ENCODE results near the gene SBK1.
"Not testable (repeated sequence)": the region's sequence is repeated elsewhere in the genome, so short reads cannot be mapped to it uniquely, and the experiment has no call there.

The SBK1 gene

DNA sequence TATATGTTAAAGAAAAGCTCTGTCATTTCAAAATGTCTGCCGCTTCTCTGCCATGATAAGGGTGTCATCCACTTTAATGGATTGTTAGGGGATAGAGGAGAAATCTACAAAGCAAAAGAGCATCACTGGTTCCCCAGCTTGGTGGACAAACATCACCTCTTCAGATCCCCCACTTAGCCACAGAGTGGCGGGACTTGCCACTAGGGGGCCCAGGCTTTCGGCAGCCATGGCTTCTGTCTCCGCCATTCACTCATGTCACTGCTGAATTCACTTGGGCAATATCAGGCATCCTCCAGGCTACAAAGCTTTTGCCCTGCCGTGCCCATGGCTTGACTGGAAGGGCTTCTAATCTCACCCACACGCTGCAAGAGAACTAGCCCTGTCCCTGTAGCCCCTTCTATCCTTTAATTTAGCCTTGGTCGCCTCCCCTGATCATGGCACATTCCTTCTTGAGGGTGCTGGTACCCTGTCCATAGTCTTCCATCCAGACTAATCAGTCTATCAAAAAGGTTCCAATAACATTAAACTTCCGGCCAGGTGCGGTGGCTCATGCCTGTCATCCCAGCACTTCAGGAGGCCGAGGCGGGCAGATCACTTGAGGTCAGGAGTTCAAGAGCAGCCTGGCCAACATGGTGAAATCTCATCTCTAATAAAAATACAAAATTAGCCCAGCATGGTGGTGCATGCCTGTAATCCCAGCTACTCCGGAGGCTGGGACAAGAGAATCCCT lies 34.7 kb downstream of the SBK1 start:
- peaks cover 15% of the 10 kb centered on the region for H3K4me1 Mint-ChIP-seq
- no peaks in the 10 kb centered on the region for H3K9me3 Mint-ChIP-seq
- no peak overlapping the region for H3K4me3 Mint-ChIP-seq
- DNase-seq, result peak; percentile 67 to 71
- no peaks in the 10 kb centered on the region for H3K27me3 Mint-ChIP-seq
- H3K27ac Mint-ChIP-seq, result no peak overlapping the region
- peak; percentile 86 for ATAC-seq

DNA sequence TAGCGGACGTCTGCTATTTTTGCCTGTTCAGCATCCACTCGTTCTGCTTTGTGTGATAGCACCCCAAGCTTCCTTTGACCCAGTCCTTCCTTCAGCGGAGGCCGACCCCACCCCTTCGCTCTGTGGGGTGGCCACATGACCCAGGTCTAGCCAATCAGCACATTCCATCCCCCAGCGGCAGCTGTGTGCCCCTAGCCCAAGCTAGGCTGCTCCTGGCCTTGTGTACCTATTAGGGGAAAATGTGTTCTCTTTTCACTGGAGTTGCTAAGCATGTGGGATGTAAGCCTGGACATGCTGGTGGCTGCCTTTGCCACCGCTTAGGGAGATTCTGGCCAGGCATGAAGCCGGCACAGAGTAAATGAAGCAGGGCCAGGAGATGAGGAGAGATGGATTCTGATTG lies 37.9 kb downstream of the SBK1 start:
- Mint-ChIP-seq H3K27ac (peak overlapping the region in 1 of 2 donors; percentile 12), H3K4me1 (peaks cover 15% of the 10 kb centered on the region)
- not testable (repeated sequence) for H3K9me3 Mint-ChIP-seq, H3K27me3 Mint-ChIP-seq, H3K4me3 Mint-ChIP-seq
- peak; percentile 83 for ATAC-seq
- peak in 1 of 2 donors; percentile 34 for DNase-seq

DNA sequence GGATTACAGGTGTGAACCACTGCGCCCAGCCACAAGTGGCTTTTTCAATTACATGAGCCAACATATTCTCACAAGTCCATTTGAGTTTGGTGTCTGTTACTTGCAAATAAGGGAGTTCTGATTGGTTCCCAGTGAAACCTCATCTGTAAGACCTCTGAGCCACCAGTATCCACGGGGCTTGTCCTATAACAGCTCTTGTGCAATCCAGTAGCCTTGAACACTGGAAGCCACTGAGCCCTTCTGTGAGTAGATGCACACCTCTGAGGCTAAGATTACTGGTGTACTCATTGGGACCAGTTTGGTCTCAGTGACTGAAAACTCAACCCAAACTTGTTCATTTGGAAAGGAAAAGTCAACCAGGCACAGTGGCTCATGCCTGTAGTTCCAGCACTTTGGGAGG lies 38.7 kb downstream of the SBK1 start:
- H3K9me3 Mint-ChIP-seq, ATAC-seq, DNase-seq, H3K27me3 Mint-ChIP-seq, H3K4me3 Mint-ChIP-seq, H3K27ac Mint-ChIP-seq: not testable (repeated sequence)
- H3K4me1 Mint-ChIP-seq, result peaks cover 15% of the 10 kb centered on the region

DNA sequence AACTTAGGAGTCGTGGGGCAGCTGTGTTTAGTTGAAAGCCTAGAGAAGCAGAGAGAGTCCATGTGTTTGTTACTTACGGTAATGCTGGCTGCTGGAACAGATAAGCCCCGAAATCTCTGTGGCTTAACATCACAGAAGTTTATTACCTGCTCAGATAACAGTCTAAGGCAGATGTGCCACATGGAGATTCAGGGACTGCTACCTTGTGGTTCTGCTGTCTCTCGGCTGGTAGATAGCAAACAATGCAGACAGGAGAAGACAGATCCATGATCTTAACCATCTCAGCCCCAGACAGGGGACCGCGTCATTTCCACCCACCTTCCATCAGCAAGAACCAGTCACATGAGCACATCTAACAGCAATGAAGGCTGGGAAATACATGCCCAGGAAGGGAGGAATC lies 40.3 kb downstream of the SBK1 start:
- not testable (repeated sequence) for H3K9me3 Mint-ChIP-seq, ATAC-seq, DNase-seq, H3K27me3 Mint-ChIP-seq, H3K4me1 Mint-ChIP-seq, H3K4me3 Mint-ChIP-seq, H3K27ac Mint-ChIP-seq

DNA sequence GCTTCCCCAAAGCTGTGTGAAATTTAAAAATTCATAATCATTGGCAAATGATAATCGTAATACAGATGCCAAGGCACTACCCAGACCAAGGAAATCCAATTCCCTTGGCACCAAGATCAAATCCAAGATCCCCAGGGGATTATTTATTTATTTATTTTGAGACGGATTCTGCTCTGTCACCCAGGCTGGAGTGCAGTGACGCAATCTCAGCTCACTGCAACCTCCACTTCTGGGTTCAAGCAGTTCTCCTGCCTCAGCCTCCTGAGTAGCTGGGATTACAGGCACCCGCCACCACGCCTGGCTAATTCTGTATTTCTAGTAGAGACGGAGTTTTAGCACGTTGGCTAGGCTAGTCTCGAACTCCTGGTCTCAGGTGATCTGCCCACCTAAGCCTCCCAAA lies 43.4 kb downstream of the SBK1 start:
- not testable (repeated sequence) for ATAC-seq, H3K4me3 Mint-ChIP-seq, H3K27ac Mint-ChIP-seq

DNA sequence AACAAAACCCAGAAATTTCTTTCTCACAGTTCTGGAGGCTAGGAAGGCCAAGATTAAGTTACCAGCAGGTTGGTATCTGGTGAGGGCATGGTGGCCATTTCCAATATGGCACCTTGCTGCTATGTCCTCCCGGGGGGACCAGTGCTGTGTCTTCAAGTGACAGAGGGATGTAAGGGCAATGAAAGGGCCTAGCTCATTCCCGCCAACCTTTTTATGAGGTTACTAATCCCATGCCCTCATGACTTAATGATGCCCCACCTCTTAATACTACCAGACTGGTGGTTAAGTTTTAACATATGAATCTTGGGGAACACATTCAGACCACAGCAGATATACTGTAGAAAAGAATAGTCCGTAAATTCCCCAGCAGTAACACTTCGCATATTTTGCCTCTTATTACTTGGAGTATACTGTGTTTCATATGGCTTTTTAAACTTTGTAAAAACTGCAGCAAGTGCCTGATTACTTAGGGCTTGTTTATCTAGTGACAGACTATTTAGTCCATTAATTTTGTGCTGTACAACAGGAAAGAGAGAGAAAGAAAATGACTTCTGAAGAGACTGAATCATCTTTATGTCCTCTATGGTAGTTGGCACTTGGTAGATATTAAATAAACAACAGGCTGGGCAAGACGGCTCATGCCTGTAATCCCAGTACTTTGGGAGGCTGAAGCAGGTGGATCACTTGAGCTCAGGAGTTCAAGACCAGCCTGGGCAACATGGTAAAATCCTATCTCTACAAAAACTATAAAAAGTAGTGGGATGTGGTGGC lies 44.8 kb downstream of the SBK1 start:
- not testable (repeated sequence) for DNase-seq, ATAC-seq

More for the DNA sequence above, 43.4 kb downstream of the SBK1 start:
- DNase-seq, H3K9me3 Mint-ChIP-seq, H3K27me3 Mint-ChIP-seq, H3K4me1 Mint-ChIP-seq: not testable (repeated sequence)

DNA sequence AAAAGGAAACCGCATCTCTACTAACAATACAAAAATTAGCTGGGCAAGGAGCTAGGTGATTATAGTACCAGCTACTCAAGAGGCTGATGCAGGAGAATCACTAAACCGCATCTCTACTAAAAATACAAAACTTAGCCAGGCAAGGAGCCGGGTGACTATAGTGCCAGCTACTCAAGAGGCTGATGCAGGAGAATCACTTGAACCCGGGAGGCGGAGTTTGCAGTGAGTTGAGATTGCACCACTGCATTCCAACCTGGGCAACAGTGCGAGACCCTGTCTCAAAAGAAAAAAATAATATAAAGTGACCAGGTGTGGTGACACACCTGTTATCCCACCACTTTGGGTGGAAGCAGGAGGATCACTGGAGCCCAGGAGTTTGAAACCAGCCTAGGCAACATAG lies 45.9 kb downstream of the SBK1 start:
- ATAC-seq, H3K4me3 Mint-ChIP-seq, H3K4me1 Mint-ChIP-seq, DNase-seq, H3K27me3 Mint-ChIP-seq, H3K27ac Mint-ChIP-seq, H3K9me3 Mint-ChIP-seq: not testable (repeated sequence)

More for the DNA sequence above, 44.8 kb downstream of the SBK1 start:
- not testable (repeated sequence) for H3K27ac Mint-ChIP-seq, H3K4me3 Mint-ChIP-seq, H3K4me1 Mint-ChIP-seq, H3K9me3 Mint-ChIP-seq, H3K27me3 Mint-ChIP-seq

DNA sequence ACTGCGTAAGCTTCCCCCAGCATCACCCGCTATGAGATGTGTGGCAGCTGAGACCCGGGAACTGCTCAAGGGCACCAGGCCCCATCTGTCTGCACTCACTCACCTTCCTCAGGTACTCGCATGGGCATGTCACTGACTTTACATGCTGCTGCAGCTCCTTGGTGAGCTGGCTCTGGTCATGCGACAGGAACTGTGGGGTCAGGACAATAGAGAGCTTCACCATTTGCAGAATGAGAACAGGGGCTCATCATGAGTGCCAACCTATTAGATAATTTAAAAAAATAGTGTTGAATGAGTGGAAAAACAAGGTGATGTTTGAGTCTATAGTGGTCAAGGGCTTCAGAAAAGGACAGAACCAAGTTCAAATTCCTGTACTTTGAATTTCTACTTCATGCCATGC lies 70.3 kb downstream of the SBK1 start:
- not testable (repeated sequence) for H3K9me3 Mint-ChIP-seq, H3K4me1 Mint-ChIP-seq, H3K4me3 Mint-ChIP-seq, H3K27me3 Mint-ChIP-seq, ATAC-seq, DNase-seq, H3K27ac Mint-ChIP-seq

DNA sequence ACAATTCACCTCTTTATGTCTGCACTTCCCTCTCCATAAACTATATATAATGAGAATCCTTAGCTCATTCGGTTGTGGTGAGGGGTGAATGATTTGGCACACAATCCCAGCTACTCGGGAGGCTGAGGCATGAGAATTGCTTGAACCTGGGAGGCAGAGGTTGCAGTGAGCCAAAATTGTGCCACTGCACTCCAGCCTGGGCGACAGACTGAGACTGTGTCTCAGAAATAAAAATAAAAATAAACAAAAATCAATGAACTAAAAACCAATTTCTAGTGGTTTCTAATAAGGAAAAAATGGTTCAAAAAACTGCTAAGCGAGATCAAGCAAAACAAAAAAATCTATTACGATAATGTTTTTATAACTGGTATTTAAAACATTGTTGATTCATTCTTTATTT lies 71.1 kb downstream of the SBK1 start, which contains the start of gene NPIPB6:
Gene NPIPB6, minus strand, starts transcription at position 101 of the 400 bp plus-strand sequence. CDS start 686 bp downstream, outside the sequence.
- not testable (repeated sequence) for H3K27ac Mint-ChIP-seq, H3K4me1 Mint-ChIP-seq, H3K4me3 Mint-ChIP-seq, H3K27me3 Mint-ChIP-seq, H3K9me3 Mint-ChIP-seq, DNase-seq, ATAC-seq

DNA sequence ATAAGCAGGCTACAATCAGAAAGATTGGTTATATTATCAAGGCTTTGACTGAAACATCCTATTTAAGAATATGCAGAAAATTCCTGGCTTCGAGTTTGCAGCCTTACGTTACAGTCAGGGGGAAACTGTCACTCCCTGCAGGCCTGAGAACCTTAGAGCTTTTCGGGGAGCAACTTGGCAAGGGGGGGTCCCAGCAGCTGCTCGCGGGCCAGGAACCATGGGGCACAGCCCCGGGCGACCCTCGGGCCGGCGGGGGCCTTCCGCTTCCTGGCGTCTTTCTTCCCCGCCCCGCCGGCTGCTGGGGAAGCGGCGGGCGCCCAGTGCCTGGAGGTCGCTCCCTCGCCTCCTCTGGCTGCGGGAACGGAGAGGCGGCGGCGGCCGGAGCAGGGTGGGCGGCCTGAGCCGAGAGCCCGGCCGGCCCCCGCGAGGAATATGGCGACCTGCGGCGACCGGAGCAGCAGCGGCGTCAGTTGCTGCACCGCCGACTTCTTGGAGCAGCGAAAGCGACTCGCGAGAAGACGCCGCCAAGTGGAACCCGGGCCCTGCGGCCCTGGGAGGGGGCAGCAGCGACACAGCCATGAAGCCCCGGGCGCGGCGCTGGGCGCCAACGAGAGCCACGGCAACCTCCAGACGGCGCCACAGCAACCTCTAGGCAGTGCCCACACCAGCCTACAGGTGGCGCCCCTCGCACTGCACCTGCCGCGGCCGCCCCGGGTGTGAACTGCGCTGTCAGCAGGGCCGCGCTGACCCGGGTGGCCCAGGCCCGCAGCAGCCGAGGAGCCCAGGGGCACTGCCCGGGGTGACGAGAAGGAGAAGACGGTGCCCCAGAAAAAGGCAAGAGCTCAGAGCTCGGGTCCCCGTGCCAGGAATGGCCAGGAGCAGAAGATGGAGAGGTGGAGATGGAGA lies 72.2 kb downstream of the SBK1 start:
- ATAC-seq (peak; percentile 97), DNase-seq (peak; percentile 18 to 35)
- Mint-ChIP-seq H3K27ac (peak overlapping the region in 1 of 2 donors; percentile 54), H3K4me3 (peak overlapping the region in 1 of 2 donors; percentile 64)
- H3K27me3 Mint-ChIP-seq, H3K9me3 Mint-ChIP-seq, H3K4me1 Mint-ChIP-seq: not testable (repeated sequence)

DNA sequence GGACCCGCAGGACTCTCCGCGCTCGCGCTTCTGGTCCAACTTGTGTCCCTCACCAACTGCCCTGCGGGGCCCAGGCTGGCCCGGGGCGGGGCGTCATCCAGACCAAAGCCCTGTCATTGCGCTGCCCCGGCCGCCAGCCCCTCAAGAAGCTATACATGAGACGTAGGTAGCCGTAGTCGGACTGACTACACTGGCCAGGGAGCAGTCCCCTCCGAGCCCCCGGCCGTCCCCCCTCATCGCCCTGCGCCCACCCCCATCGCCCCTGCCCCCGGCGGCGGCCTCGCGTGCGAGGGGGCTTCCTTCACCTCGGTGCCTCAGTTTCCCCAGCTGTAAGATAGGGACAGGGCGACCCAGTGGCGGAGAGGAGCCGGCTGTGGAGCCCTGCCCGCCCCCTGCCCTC lies 75.6 kb downstream of the SBK1 start:
- not testable (repeated sequence) for H3K27ac Mint-ChIP-seq, H3K4me1 Mint-ChIP-seq, H3K4me3 Mint-ChIP-seq, DNase-seq, H3K9me3 Mint-ChIP-seq, H3K27me3 Mint-ChIP-seq, ATAC-seq
